Kidney tubule cell (primary cell): Measurements from ENCODE around the gene PXK.

Experiments
- DNase-seq: peaks from one replicate; pipeline ENCODE4 v3.0.0-alpha.2; 2018; ENCODE audit warnings: low spot score

Gene PXK

DNA sequence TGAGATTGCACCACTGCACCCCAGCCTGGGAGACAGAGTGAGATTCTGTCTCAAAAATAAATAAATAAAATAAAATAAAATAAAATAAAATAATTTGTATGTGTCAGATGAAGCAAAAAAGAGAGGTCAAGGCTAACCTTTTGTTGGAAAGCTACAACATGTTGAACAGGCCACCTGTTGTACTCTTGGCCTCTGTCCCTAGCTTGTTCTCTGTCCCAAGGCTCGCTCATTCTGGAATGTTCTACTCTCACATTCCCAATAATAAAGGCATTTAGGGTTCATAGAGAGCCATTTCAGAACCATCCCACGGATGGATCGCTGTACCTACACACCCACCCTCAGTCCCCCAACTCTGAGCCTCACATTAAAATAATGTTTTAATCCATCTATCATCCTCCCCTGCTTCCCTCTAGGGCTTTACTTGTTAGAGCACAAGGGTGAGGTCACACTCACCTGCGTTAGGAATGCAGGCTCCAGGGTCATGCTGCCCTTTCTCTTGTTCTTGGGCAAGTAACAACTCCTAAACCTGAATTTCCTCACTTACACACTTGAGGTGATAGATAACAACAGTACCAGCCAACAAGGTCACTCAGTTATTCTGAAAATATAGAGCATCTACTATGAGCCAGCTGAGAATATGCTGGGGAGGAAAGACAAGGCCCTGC lies 134.3 kb downstream of the PXK start:
- DNase-seq, result no peak

DNA sequence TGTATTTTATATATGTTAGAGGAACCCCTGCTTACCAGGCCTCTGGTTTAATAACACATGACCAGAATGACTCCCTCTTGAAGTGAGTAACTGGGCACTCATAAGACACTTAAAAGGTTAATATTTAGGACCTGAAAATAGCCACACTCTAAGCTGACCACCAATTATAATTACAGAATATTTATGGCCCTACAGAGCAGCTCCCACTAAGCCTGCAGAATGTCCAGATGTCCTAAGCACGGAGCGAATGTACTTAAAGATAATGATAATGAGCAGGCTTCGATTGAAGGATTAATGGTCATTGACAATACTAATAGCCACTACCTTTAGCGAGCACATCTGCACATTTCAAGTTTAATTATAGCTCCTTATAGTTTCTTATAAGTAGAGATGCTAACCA lies 136.4 kb downstream of the PXK start:
- no peak for DNase-seq

DNA sequence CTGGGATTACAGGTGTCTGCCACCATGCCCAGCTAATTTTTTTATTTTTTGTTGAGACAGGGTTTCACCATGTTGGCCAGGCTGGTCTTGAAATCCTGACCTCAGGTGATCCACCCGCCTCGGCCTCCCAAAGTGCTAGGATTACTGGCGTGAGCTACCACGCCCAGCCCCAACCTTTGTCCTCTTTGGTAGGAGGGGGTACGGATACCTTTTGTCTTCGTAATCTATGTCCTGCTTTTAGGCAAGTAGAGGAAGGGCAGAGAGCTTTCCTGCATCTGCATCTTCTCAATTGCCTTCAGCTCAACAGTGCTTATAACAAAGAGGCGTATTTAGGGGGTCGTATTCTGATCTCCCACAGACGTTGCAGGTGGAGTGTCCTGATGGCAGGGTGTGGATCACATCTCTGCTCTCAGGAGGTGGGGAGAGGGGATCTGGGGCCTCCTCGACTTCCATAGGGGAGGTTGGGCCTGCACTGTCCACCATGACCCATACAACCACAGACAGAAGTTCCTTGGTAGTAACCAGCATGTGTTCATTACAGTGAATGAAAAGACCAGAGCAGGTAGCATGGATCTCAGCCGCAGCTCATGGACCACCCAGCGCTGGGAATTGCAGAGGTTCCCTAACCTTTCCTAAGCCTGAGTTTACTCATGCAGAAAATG lies 137.8 kb downstream of the PXK start:
- no peak for DNase-seq

DNA sequence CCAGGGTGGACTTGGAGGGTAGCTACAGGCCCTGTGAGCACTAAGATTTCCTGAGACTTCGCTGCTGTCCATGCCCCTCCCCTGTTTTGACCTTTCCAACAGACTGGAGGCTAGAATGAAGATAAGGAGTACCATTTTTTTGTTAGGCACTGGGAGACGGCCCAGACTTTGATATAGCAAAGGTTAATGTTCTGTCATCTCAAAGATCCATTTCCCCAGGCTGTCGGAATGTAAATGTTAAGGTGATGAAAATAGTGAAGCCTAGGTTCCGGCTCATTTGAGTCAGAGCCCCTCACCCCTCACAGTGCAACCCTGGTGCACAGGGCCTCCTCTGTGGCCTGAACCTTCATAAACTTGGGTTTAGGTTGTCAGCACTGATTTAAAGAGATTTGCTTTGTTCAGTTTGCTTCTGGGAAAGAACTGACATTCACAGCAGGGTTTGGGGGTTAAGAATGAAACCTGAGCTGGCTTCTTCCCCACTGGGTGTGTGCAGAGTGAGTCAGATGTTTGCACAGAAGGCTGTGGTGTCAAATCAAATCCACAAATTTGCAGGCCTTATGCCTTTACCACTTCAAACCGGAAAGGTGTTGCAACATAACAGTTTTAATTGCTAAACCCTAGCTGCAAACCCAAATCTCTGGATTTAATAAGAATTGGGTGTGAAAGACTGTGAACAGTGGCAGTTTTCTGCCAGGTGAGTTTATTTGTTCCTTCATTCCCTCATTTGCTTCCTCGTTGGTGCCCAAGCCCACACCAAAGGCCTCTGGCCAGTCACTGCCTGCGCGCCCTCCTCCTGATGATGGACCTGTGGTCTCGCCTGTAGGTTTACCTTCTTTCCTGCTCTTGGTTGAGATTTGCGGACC lies 138.6 kb downstream of the PXK start:
- DNase-seq, result peak; percentile 82

DNA sequence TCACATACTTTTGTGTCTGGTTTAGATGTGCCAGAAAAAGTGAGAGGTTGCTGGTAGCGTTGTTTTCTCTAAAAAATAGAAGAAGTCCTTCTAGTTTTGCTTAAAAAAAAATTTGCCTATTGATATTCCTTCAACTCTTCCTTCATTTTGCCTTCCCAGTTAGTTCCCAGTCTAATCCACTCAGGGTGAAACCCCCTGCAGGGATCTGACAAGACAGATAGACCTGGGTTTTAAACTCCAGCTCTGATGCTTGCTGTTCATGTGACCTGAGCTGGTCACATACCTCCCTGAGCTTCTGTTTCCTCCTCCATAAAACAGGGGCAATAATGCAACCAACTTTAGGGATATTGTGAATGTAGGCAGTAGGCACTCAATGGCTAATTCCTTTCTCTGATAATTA lies 140.6 kb downstream of the PXK start:
- DNase-seq, result no peak

DNA sequence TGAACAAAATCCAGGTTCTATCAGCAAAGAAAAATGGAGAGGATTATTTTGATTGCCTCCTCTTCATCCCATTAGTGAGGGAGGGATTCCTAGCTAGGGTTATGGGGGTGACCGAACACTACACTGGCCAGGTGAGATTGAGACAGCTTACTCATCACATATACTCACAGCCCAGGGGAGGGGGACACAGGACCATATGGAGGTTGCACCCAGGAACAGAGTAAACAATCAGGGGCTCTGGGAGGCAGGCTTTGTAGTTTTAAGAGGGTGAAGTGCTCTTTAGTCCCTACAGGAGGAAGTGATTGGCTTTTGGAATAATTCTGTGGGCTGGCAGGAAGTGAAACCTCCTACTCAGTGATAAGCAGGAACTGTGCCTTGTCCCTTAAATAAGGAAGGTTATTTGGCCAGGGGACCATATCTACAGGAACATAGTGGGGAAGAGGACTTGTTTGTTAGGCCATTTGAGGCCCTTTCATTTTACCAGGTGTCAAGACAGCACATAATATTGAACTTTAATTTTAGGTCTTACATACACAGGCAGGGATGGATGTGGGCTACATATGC lies 141.7 kb downstream of the PXK start:
- DNase-seq, result no peak

DNA sequence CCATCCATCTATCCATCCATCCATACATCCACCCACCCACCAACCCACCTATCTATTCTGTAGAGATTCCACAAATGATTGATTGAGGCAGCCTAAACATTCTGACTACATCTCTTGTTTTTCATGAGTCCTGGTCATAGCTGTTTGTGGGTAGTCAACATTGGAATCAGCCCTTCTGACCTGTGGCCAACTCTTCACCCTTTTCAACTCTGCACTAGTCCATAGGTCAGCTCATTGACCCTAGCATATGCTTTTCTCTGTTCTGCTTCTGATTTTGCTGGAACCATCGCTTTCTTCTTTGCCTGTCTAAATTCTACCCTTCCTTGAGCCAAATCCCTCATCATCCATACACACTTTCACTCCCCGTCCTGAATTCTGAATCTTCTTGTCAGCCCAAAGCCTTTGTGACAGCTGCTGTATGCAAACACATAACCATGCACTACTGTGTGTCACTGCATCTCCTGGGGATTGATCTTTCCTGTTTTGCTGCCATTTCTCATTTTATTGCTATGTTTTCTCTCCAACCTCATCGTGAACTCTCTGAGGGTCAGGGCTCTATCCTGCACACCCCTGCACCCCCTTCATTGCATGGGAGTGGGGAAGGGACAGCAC lies 142.4 kb downstream of the PXK start:
- DNase-seq, result no peak
